GM12892 (cell line): ENCODE data around the gene NFIB.

Source experiments
- POLR2A ChIP-seq: IDR thresholded peaks from 2 replicates; pipeline ENCODE4 v1.6.1; 2011; ENCODE audit warnings: low read depth, low read length, control low read depth
- TAF1 ChIP-seq: IDR thresholded peaks from 2 replicates; pipeline ENCODE4 v1.6.1; 2011; ENCODE audit warnings: low read depth, mild to moderate bottlenecking, control low read depth, low read length, borderline replicate concordance

DNA sequence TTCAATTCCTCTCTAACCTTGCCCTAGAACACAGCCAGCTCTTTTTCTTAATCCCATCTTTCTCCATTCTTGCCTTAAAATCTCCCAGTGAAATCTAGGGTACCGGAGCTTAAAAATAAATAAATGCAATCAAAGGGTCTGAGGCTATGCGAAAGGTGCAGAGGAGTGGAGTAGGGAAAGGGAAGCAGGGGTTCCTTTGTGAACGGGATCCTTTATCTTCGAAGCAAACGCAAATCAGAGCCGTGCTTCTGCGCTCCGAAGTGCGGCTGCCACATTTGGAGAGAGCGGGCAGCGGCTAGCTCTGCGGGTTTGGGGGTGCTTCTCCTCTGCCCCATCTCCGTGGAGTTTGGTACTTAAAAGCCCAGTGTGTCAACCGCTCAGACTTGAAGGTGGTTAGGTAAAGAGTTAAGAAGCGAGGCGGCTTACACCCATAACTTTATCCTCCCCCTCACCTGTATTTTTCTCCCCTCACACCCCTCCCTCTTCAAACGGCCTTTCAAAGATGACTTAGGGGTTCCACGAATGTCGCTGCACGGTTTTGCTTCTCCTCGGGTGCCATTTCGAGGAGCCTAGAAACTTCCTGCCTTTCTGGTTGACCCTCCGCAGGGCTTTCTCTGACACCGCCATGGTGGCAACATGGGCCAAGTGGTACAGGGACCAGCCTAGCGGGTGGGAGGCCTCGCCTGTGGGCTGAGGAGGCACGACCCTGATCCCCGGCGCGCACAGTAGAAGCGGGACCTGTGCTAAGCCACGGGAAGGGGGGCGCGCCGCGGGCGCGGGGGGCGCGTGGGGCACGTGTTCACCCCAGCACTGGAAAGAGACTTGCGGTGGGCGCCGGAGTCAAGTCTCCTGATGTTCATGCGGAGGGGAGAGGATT, 31.7 kb upstream of the NFIB start:
- TF ChIP-seq POLR2A, result no peak
- TF ChIP-seq TAF1, result no peak
